Neural cell (in vitro differentiated cells): ENCODE results near the gene LRP5.

Experiments
- EP300 ChIP-seq: fragments of 450-650 bp; conservative IDR thresholded peaks from 2 replicates; pipeline ENCODE4 v1.6.1; 2014; ENCODE audit warnings: antibody characterized with exemption, mild to moderate bottlenecking, moderate library complexity; ENCODE audit not compliant: poor library complexity, severe bottlenecking
- EZH2 ChIP-seq: fragments of 200-600, 300-800 bp; shearing (Covaris generic), sonication (generic); IDR thresholded peaks from 2 replicates; pipeline ENCODE4 v1.6.1; 2014; ENCODE audit warnings: antibody characterized with exemption, low read length, borderline replicate concordance, mild to moderate bottlenecking; ENCODE audit not compliant: insufficient read depth, poor library complexity, severe bottlenecking
- MXI1 ChIP-seq: fragments of 450-650 bp; conservative IDR thresholded peaks from 2 replicates; pipeline ENCODE4 v1.6.1; 2014; ENCODE audit warnings: antibody characterized with exemption, mild to moderate bottlenecking; ENCODE audit not compliant: poor library complexity, severe bottlenecking
- POLR2AphosphoS5 ChIP-seq: IDR thresholded peaks from 2 replicates; pipeline ENCODE4 v1.6.1; 2012
- RAD21 ChIP-seq: fragments of 450-650 bp; conservative IDR thresholded peaks from 2 replicates; pipeline ENCODE4 v1.6.1; 2014; ENCODE audit warnings: antibody characterized with exemption, mild to moderate bottlenecking, moderate library complexity
- SMC3 ChIP-seq: fragments of 450-650 bp; conservative IDR thresholded peaks from 2 replicates; pipeline ENCODE4 v1.6.1; 2014; ENCODE audit warnings: antibody characterized with exemption, mild to moderate bottlenecking, moderate library complexity; ENCODE audit not compliant: poor library complexity
- TAF1 ChIP-seq: IDR thresholded peaks from 2 replicates; pipeline ENCODE4 v1.6.1; 2012; ENCODE audit warnings: low read depth
- TF ChIP-seq, protein P1 (sequence below): fragments of 450-650 bp; IDR thresholded peaks from 2 replicates; pipeline ENCODE4 v1.5.1; 2014; ENCODE audit warnings: antibody characterized with exemption, mild to moderate bottlenecking, moderate library complexity; ENCODE audit not compliant: poor library complexity, severe bottlenecking
- TF ChIP-seq, protein P2 (sequence below): IDR thresholded peaks from 2 replicates; pipeline ENCODE4 v1.6.1; 2012; ENCODE audit warnings: borderline replicate concordance

DNA sequence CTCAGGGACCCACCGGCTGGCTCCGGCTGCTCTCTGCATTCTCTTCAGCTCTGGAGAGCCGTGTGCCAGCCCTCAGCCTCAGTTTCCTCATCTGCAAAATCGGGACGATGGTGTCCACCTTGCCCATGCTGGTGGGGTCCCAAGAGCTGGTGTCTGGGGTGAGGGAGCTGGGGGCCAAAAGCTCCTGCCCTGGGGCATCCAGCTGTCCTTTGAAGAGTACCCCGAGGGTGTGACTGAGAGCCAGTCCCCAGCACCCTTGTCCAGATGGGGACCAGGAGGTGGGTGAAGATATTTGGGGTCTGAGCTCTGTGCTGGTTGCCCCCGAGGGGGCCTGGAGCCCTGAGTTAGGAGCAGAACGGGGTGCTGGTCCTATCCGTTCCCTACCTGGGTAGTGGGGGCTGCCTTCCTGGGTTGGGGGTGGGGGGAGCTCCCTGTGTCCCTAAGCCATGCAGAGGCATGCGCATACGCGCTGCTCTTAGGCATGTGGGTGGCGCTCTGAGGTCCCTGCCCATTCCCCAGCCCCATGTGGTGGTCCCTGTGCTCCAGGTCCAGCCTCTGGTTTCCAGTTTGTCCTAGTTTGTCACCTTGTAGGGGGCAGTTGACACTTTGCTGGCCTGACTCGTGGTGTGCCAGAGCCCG, 4.9 kb downstream of the LRP5 start:
- TF ChIP-seq, protein P1, sequence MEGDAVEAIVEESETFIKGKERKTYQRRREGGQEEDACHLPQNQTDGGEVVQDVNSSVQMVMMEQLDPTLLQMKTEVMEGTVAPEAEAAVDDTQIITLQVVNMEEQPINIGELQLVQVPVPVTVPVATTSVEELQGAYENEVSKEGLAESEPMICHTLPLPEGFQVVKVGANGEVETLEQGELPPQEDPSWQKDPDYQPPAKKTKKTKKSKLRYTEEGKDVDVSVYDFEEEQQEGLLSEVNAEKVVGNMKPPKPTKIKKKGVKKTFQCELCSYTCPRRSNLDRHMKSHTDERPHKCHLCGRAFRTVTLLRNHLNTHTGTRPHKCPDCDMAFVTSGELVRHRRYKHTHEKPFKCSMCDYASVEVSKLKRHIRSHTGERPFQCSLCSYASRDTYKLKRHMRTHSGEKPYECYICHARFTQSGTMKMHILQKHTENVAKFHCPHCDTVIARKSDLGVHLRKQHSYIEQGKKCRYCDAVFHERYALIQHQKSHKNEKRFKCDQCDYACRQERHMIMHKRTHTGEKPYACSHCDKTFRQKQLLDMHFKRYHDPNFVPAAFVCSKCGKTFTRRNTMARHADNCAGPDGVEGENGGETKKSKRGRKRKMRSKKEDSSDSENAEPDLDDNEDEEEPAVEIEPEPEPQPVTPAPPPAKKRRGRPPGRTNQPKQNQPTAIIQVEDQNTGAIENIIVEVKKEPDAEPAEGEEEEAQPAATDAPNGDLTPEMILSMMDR, result no peak
- TF ChIP-seq SMC3 (no peak), EP300 (no peak), EZH2 (no peak), TAF1 (no peak), RAD21 (no peak), POLR2AphosphoS5 (no peak), MXI1 (no peak)
- TF ChIP-seq, protein P2, sequence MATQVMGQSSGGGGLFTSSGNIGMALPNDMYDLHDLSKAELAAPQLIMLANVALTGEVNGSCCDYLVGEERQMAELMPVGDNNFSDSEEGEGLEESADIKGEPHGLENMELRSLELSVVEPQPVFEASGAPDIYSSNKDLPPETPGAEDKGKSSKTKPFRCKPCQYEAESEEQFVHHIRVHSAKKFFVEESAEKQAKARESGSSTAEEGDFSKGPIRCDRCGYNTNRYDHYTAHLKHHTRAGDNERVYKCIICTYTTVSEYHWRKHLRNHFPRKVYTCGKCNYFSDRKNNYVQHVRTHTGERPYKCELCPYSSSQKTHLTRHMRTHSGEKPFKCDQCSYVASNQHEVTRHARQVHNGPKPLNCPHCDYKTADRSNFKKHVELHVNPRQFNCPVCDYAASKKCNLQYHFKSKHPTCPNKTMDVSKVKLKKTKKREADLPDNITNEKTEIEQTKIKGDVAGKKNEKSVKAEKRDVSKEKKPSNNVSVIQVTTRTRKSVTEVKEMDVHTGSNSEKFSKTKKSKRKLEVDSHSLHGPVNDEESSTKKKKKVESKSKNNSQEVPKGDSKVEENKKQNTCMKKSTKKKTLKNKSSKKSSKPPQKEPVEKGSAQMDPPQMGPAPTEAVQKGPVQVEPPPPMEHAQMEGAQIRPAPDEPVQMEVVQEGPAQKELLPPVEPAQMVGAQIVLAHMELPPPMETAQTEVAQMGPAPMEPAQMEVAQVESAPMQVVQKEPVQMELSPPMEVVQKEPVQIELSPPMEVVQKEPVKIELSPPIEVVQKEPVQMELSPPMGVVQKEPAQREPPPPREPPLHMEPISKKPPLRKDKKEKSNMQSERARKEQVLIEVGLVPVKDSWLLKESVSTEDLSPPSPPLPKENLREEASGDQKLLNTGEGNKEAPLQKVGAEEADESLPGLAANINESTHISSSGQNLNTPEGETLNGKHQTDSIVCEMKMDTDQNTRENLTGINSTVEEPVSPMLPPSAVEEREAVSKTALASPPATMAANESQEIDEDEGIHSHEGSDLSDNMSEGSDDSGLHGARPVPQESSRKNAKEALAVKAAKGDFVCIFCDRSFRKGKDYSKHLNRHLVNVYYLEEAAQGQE, result no peak
